ENCODE results near the gene LRMDA. TPM values are rescaled to one million over a fixed set of nuclear protein-coding genes. Genes with fewer than 3 reads are reported as not detected.

Gene LRMDA
- total RNA-seq, 1 donor from 2014 or later: 0.96 TPM

DNA sequence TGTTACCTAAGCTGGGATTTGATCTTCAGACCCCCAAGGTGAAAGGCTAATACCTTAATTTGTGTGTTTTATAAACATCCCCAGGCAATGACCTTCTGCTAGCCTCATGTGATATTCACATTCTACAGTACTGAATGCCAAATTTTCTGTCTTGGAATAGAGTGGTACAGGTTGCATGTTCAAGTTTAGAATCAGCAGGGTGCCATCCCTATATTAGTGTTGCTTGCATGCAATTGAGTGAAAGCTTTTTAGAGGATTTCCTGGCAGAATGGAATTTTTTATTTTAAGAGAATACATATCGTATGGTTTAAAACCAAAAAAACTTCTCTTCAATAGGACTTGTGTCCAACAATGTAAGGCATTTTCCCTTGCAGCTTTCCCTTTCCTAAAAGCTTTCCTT lies 107.3 kb downstream of the LRMDA start:
- TF ChIP-seq, protein P1, sequence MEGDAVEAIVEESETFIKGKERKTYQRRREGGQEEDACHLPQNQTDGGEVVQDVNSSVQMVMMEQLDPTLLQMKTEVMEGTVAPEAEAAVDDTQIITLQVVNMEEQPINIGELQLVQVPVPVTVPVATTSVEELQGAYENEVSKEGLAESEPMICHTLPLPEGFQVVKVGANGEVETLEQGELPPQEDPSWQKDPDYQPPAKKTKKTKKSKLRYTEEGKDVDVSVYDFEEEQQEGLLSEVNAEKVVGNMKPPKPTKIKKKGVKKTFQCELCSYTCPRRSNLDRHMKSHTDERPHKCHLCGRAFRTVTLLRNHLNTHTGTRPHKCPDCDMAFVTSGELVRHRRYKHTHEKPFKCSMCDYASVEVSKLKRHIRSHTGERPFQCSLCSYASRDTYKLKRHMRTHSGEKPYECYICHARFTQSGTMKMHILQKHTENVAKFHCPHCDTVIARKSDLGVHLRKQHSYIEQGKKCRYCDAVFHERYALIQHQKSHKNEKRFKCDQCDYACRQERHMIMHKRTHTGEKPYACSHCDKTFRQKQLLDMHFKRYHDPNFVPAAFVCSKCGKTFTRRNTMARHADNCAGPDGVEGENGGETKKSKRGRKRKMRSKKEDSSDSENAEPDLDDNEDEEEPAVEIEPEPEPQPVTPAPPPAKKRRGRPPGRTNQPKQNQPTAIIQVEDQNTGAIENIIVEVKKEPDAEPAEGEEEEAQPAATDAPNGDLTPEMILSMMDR (IDR thresholded peaks at IDR 0.05): no peak
- DNase-seq (ENCODE audit: low spot score in 2 of 2): no peak
- no peak overlapping the region for H3K4me3 ChIP-seq
- H3K9me3 ChIP-seq: no peaks in the 10 kb centered on the region
- H3K27me3 ChIP-seq: no peaks in the 10 kb centered on the region
- intact Hi-C loops (cut with DNase I): no loop called here
- no peaks in the 10 kb centered on the region for H3K36me3 ChIP-seq
- H3K4me1 ChIP-seq: peaks cover 0 to 20% of the 10 kb centered on the region in 2 donors
- no peak overlapping the region for H3K27ac ChIP-seq

DNA sequence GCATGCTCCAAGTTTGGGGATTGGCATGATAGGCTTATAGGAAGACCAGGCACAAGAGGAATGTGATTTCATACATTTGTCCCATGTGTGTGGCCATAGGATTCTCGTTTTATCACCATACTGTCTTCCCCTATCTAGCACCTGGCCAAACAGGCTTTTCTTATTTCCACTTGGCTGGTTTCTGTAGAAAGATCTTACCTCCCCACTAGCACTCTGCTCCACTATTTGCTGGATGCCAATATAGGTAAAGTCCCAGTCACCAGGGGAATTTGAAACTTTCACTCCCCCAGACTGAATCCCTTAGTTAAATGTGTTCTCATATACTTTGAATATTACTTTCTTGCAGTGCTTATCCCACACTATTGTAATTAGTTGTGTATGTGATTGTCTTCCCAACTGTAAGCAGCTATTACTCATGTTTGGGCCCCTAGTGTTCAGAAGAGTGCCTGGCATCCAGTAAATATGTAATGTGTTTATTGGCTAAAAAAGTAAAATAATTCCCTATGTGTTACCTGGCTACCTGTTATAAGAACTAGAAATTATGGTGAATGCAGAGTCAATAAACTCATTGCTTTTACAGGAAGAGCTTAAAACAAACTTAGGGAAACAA lies 109.0 kb downstream of the LRMDA start:
- Histone ChIP-seq H3K27me3 (no peaks in the 10 kb centered on the region), H3K27ac (no peak overlapping the region), H3K4me1 (peaks cover 0 to 29% of the 10 kb centered on the region in 2 donors), H3K9me3 (no peaks in the 10 kb centered on the region), H3K4me3 (no peak overlapping the region), H3K36me3 (no peaks in the 10 kb centered on the region)
- TF ChIP-seq, protein P1 (IDR thresholded peaks at IDR 0.05): no peak
- no peak for DNase-seq (ENCODE audit: low spot score in 2 of 2)
- intact Hi-C loops (cut with DNase I): loop anchor here (5.0 to 10.0 kb wide), 2 partner anchors 73 to 246 kb away; no protein-coding TSS in a partner anchor

DNA sequence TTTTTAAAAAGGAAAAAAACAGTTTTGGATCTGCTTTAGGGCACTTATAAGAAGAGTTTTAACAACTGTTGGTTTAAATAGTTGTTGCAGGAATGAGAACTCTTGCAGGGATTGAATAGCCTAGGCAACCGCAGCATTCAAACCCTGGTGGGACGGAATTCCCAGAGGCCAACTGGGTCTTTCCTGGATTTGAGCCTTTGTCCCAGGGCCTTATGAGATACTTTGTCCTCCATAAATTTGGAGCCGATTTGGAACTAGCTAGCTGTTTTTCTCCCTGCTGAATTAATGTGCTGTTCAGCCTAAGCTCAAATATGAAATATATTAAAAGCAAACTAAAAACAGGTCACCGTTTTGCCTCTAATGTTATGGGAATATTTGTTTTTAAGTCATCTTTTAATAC lies 109.6 kb downstream of the LRMDA start:
- no peaks in the 10 kb centered on the region for H3K36me3 ChIP-seq
- H3K27ac ChIP-seq: no peak overlapping the region
- no peaks in the 10 kb centered on the region for H3K27me3 ChIP-seq
- no peak for DNase-seq (ENCODE audit: low spot score in 2 of 2)
- TF ChIP-seq, protein P1 (IDR thresholded peaks at IDR 0.05): no peak
- no peak overlapping the region for H3K4me3 ChIP-seq
- H3K9me3 ChIP-seq: no peaks in the 10 kb centered on the region
- H3K4me1 ChIP-seq: peaks cover 0 to 29% of the 10 kb centered on the region in 2 donors
- intact Hi-C loops (cut with DNase I): loop anchor here (5.0 to 10.0 kb wide), 2 partner anchors 74 to 246 kb away; no protein-coding TSS in a partner anchor

DNA sequence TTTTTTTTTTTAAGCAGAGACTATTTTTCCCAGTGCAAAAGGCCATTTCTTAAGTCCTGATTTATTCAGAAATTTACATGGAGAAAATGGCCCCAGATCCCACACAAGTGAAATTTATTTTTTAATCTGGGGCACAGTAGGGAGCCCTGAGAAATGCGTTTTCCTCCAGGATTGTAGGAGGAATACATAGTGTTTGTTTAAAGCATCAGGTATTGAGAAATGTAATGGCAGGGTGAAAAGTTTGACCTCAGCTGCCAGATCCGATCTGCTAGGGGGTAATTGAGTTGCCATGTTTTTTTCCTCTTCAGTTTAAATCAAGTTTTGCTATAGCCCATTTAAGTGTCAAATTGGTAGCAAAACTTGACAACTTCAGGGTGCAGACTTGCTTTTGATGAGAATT lies 110.0 kb downstream of the LRMDA start:
- peaks cover 0 to 29% of the 10 kb centered on the region in 2 donors for H3K4me1 ChIP-seq
- H3K27me3 ChIP-seq: no peaks in the 10 kb centered on the region
- no peaks in the 10 kb centered on the region for H3K36me3 ChIP-seq
- no peak overlapping the region for H3K4me3 ChIP-seq
- no peaks in the 10 kb centered on the region for H3K9me3 ChIP-seq
- intact Hi-C loops (cut with DNase I): loop anchor here (5.0 to 10.0 kb wide), 2 partner anchors 74 to 247 kb away; no protein-coding TSS in a partner anchor
- DNase-seq (ENCODE audit: low spot score in 2 of 2): no peak
- H3K27ac ChIP-seq: no peak overlapping the region
- TF ChIP-seq, protein P1 (IDR thresholded peaks at IDR 0.05): no peak

DNA sequence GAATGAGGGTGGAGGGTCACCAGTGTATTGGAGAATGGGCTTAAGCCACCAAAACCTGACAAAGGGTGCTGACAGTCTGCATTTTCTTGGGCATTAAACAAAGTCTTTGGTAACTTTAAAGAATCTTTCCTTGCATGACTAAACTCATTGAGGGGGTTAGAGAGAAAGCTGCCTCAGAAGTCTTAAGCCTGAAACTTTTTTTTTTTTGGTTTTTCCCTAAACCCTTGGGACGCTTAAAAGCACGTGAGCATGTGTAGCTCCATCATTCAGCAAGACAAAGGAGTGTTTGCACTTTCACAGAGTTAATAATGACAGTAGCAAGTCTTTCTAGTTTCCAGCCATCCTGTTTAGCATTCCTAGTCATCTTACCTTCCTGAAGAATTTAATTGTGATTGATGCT lies 110.7 kb downstream of the LRMDA start:
- H3K4me3 ChIP-seq: no peak overlapping the region
- no peaks in the 10 kb centered on the region for H3K27me3 ChIP-seq
- TF ChIP-seq, protein P1 (IDR thresholded peaks at IDR 0.05): no peak
- no peaks in the 10 kb centered on the region for H3K36me3 ChIP-seq
- intact Hi-C loops (cut with DNase I): loop anchor here (2.0 to 10.0 kb wide), 3 partner anchors 75 to 247 kb away; no protein-coding TSS in a partner anchor
- peaks cover 0 to 30% of the 10 kb centered on the region in 2 donors for H3K4me1 ChIP-seq
- DNase-seq (ENCODE audit: low spot score in 2 of 2): no peak
- H3K9me3 ChIP-seq: no peaks in the 10 kb centered on the region
- H3K27ac ChIP-seq: no peak overlapping the region

Data from ascending aorta (tissue), 2 donors.